Urinary bladder (tissue), 2 donors: Measurements from ENCODE around the gene GBP7. TPM values are rescaled to one million over a fixed set of nuclear protein-coding genes. Genes with fewer than 3 reads are reported as not detected.

Experiments
- polyA plus RNA-seq: library from polyadenylated mRNA; stranded (reverse); fragments of 200-250 nt; gene quantifications from one replicate; pipeline ENCODE4 v1.2.3, GENCODE V29; 2013
- total RNA-seq: library from RNA; depleted of rRNA; stranded (reverse); fragments of >200 nt; gene quantifications from one replicate; pipeline ENCODE4 v1.2.3, GENCODE V29; 2014
- donor health status: healthy.

GBP7 gene
- total and polyA plus RNA-seq, 2 donors: 0.03 TPM; not detected in 1

Other genes starting within 250 kb of the GBP7 start
- gene KYAT3, start 183.4 kb downstream of the GBP7 start, total RNA-seq: 41.0 TPM
- gene KYAT3, start 183.4 kb downstream of the GBP7 start, polyA plus RNA-seq: 28.5 TPM
- 22.0 TPM for gene RBMXL1, start 183.4 kb downstream of the GBP7 start, total RNA-seq
- 11.6 TPM for gene RBMXL1, start 183.4 kb downstream of the GBP7 start, polyA plus RNA-seq
- gene GBP3, start 153.1 kb downstream of the GBP7 start, total RNA-seq: 55.4 TPM
- gene GBP3, start 153.1 kb downstream of the GBP7 start, polyA plus RNA-seq: 10.2 TPM
- 68.6 TPM for gene GBP1, start 110.8 kb downstream of the GBP7 start, total RNA-seq
- gene GBP1, start 110.8 kb downstream of the GBP7 start, polyA plus RNA-seq: 27.8 TPM
- gene GBP2, start 49.9 kb downstream of the GBP7 start, total RNA-seq: 49.8 TPM
- gene GBP2, start 49.9 kb downstream of the GBP7 start, polyA plus RNA-seq: 153 TPM
- 9.6 TPM for gene GBP4, start 22.9 kb upstream of the GBP7 start, total RNA-seq
- 10.1 TPM for gene GBP4, start 22.9 kb upstream of the GBP7 start, polyA plus RNA-seq
- 0.95 TPM for gene GBP5, start 96.9 kb upstream of the GBP7 start, total RNA-seq
- 1.5 TPM for gene GBP5, start 96.9 kb upstream of the GBP7 start, polyA plus RNA-seq
- 1.6 TPM for gene GBP6, start 188.1 kb upstream of the GBP7 start, total RNA-seq
- gene GBP6, start 188.1 kb upstream of the GBP7 start, polyA plus RNA-seq: not detected